ENCODE results near the gene NDFIP2. TPM values are rescaled to one million over a fixed set of nuclear protein-coding genes. Genes with fewer than 3 reads are reported as not detected.

NDFIP2 gene
- total and polyA plus RNA-seq, 3 experiments from 2014 or later = 5.6 to 102 (median 94.4) TPM

DNA sequence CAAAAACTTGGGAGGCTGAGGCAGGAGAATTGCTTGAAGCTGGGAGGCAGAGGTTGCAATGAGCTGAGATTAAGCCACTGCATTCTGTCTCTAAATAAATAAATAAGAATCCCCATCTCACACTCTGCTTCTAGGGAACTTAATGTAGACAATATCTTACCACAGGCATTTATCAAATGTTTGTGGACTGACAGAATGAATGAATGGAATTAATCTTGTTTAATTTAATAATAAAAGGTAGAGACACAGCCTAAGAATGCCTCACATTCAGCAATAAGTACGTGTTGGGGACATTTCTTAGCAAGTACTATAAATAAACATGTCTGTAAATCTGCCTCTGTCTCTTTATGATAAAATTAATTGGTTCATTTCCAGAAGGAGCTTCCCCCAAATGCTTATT, 38.7 kb upstream of the NDFIP2 start:
- H3K27me3 Mint-ChIP-seq = peaks cover 0 to 3% of the 10 kb centered on the region in 2 donors
- peaks cover 4 to 12% (median 11%) of the 10 kb centered on the region in 3 donors for H3K4me1 Mint-ChIP-seq
- Histone ChIP-seq H3K27ac (ENCODE audit: low read depth, low read length) (no peak overlapping the region), H3K9me3 (ENCODE audit: low read length) (no peaks in the 10 kb centered on the region), H3K36me3 (ENCODE audit: insufficient read depth, low read length) (no peaks in the 10 kb centered on the region), H3K4me3 (ENCODE audit: low read length) (no peak overlapping the region), H3K4me1 (ENCODE audit: insufficient read depth, low read length) (peaks cover 4% of the 10 kb centered on the region), H3K27me3 (ENCODE audit: insufficient read depth, low read length, poor library complexity, severe bottlenecking) (no peaks in the 10 kb centered on the region)
- DNase-seq = no peak
- ChIA-PET CTCF (no interaction called here), POLR2A (no interaction called here)
- no peaks in the 10 kb centered on the region for H3K36me3 Mint-ChIP-seq
- no peak overlapping the region for H3K4me3 Mint-ChIP-seq
- no peaks in the 10 kb centered on the region for H3K9me3 Mint-ChIP-seq
- H3K27ac Mint-ChIP-seq = peak overlapping the region in 1 of 8 donors; percentile 19

DNA sequence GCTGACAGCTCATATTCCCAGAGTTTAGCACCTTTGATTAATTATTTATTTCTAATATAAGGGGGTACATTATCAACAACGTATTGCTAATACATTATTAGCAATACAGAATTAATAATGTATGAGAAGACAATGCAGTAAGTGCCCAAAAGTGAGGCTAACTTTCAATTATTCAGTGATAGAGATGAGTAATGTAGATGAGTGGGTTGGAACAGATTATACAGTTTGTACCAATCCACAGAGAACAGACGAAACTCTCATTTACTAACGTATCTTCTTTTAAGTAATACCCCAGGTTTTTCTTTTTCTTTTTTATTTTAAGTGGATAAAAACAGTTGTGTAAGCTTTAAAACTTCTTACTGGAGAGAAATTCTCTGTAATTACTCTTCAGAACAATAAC, 38.2 kb upstream of the NDFIP2 start:
- Histone ChIP-seq H3K36me3 (ENCODE audit: insufficient read depth, low read length) (no peaks in the 10 kb centered on the region), H3K4me1 (ENCODE audit: insufficient read depth, low read length) (peaks cover 4% of the 10 kb centered on the region), H3K27me3 (ENCODE audit: insufficient read depth, low read length, poor library complexity, severe bottlenecking) (no peaks in the 10 kb centered on the region), H3K9me3 (ENCODE audit: low read length) (no peaks in the 10 kb centered on the region), H3K4me3 (ENCODE audit: low read length) (no peak overlapping the region), H3K27ac (ENCODE audit: low read depth, low read length) (no peak overlapping the region)
- ChIA-PET CTCF (no interaction called here), POLR2A (no interaction called here)
- no peaks in the 10 kb centered on the region for H3K36me3 Mint-ChIP-seq
- peaks cover 0 to 3% of the 10 kb centered on the region in 2 donors for H3K27me3 Mint-ChIP-seq
- H3K4me1 Mint-ChIP-seq = peaks cover 4 to 16% (median 12%) of the 10 kb centered on the region in 3 donors
- H3K4me3 Mint-ChIP-seq = no peak overlapping the region
- H3K9me3 Mint-ChIP-seq = no peaks in the 10 kb centered on the region
- DNase-seq = no peak
- no peak overlapping the region for H3K27ac Mint-ChIP-seq

DNA sequence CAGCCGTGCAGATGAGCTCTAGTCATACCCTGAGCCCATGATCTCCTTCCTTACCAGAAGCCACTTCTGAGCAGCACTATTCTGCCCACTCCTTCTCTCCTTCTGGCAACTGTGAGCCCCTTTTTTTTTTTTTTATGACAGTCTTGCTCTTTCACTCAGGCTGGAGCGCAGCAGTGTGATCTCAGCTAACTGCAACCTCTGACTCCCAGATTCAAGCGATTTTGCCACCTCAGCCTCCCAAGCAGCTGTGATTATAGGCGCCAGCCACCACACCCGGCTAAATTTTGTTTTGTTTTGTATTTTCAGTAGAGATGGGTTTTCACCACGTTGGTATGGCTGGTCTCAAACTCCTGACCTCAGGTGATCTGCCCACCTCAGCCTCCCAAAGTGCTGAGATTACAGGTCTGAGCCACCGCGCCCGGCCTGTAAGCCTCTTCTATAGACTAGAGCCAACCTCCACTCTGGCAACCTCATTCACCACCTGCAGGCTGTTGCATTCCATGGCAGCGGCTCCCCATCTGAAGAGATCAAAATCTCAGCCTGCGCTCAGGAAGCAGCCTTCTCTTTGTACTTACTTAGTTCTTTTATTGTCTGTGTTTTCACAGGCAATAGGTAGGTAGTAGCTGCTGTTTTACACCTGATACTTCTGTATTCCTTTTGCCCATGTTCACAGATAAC, 34.8 kb upstream of the NDFIP2 start:
- H3K27me3 Mint-ChIP-seq = no peaks in the 10 kb centered on the region
- no peaks in the 10 kb centered on the region for H3K9me3 Mint-ChIP-seq
- Histone ChIP-seq H3K27me3 (ENCODE audit: insufficient read depth, low read length, poor library complexity, severe bottlenecking) (no peaks in the 10 kb centered on the region), H3K36me3 (ENCODE audit: insufficient read depth, low read length) (no peaks in the 10 kb centered on the region), H3K4me3 (ENCODE audit: low read length) (no peak overlapping the region), H3K27ac (ENCODE audit: low read depth, low read length) (no peak overlapping the region), H3K4me1 (ENCODE audit: insufficient read depth, low read length) (peaks cover 22% of the 10 kb centered on the region), H3K9me3 (ENCODE audit: low read length) (no peaks in the 10 kb centered on the region)
- no peak overlapping the region for H3K4me3 Mint-ChIP-seq
- CTCF ChIA-PET = no interaction called here
- POLR2A ChIA-PET = no interaction called here
- no peaks in the 10 kb centered on the region for H3K36me3 Mint-ChIP-seq
- no peak overlapping the region for H3K27ac Mint-ChIP-seq
- H3K4me1 Mint-ChIP-seq = peaks cover 26 to 47% (median 42%) of the 10 kb centered on the region in 3 donors
- DNase-seq = no peak

DNA sequence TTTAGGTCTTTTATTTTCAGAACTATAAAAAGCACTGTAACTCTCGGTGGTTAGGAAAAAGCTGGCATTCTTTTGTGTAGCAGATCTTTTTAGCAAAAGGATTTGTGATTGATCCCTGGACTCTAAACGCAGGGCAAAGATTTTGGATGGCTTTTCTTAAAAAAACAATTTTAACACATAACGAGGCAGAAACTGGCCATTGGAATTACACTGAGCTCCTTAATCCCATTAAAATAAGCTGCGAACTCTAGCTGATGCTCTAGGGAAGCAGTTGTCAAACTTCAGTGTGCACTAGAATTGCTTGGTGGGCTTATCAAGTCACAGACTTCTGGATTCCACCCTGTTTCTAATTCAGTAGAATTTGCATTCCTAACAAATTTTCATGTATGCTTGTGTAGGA, 33.8 kb upstream of the NDFIP2 start:
- CTCF ChIA-PET = no interaction called here
- H3K9me3 ChIP-seq (ENCODE audit: low read length) = no peaks in the 10 kb centered on the region
- H3K27me3 ChIP-seq (ENCODE audit: insufficient read depth, low read length, poor library complexity, severe bottlenecking) = no peaks in the 10 kb centered on the region
- Mint-ChIP-seq H3K9me3 (no peaks in the 10 kb centered on the region), H3K36me3 (no peaks in the 10 kb centered on the region), H3K4me3 (no peak overlapping the region), H3K4me1 (peaks cover 35 to 58% (median 53%) of the 10 kb centered on the region in 3 donors), H3K27me3 (no peaks in the 10 kb centered on the region), H3K27ac (no peak overlapping the region)
- H3K36me3 ChIP-seq (ENCODE audit: insufficient read depth, low read length) = no peaks in the 10 kb centered on the region
- no peak for DNase-seq
- H3K27ac ChIP-seq (ENCODE audit: low read depth, low read length) = no peak overlapping the region
- POLR2A ChIA-PET = no interaction called here
- H3K4me1 ChIP-seq (ENCODE audit: insufficient read depth, low read length) = peaks cover 32% of the 10 kb centered on the region
- H3K4me3 ChIP-seq (ENCODE audit: low read length) = no peak overlapping the region

DNA sequence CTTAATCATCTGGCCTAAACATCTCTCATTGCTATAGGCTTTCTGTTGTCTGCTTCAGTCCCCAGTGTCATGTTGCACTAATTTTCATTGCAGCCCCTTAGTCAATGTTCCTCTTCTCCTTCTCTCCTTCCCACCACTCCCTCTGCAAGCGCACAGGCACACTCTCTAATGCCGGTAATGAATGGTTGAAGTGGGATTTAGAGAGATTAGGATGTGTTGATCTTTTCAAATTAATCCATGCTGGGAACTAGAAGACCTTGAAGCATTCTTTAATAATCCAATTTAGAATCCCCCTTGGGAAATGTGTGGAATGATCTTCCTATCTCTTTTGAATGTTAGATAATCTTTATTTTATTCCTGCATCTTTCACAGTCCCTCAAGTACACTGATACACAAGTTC, 33.2 kb upstream of the NDFIP2 start:
- no peaks in the 10 kb centered on the region for H3K9me3 ChIP-seq (ENCODE audit: low read length)
- ChIA-PET CTCF (no interaction called here), POLR2A (no interaction called here)
- peaks cover 35 to 63% (median 59%) of the 10 kb centered on the region in 3 donors for H3K4me1 Mint-ChIP-seq
- H3K27me3 ChIP-seq (ENCODE audit: insufficient read depth, low read length, poor library complexity, severe bottlenecking) = no peaks in the 10 kb centered on the region
- H3K36me3 ChIP-seq (ENCODE audit: insufficient read depth, low read length) = no peaks in the 10 kb centered on the region
- no peaks in the 10 kb centered on the region for H3K27me3 Mint-ChIP-seq
- no peak for DNase-seq
- no peak overlapping the region for H3K4me3 Mint-ChIP-seq
- peaks cover 38% of the 10 kb centered on the region for H3K4me1 ChIP-seq (ENCODE audit: insufficient read depth, low read length)
- no peak overlapping the region for H3K27ac ChIP-seq (ENCODE audit: low read depth, low read length)
- peak overlapping the region in 2 of 8 donors; percentile 4 to 39 for H3K27ac Mint-ChIP-seq
- no peak overlapping the region for H3K4me3 ChIP-seq (ENCODE audit: low read length)
- no peaks in the 10 kb centered on the region for H3K36me3 Mint-ChIP-seq
- H3K9me3 Mint-ChIP-seq = no peaks in the 10 kb centered on the region

DNA sequence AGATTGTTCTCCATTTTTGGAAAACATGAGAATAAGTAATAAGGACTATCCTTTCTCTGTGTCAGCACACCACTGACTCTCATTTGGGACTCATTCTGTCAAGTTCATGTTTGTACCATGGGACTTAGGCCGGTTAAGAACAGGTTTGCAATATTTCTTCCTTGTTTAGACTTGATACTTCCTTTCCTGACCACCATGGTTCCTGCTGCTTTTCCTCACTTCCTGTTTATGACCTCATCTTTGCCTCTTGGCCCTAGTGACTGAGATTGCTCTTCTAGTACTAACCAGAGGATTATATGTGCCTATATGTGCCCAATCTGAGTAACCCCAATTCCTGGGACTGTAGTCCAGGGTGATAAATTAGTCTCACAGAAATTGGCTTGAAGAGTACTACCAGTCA, 32.5 kb upstream of the NDFIP2 start:
- H3K4me3 Mint-ChIP-seq = peak overlapping the region in 2 of 7 donors; percentile 3 to 18

DNA sequence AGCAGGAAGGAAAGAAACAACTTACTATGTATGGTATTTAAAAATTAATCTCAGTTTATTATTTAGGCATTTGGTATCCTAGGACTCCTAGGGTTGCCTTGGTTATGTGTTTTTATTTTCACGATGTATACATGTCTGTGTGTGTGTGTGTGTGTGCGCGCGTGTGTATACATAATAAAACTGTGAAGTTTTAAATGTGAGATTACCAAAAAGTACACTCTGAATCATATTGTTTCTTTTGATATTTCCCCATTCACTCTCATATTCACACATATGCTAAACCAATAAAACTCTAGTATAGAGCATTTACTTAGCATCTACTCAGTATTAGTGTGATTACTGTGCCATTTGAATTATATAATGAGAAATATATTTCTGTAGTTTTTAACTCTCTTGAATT, 30.8 kb upstream of the NDFIP2 start:
- Histone ChIP-seq H3K4me3 (ENCODE audit: low read length) (no peak overlapping the region), H3K9me3 (ENCODE audit: low read length) (no peaks in the 10 kb centered on the region), H3K4me1 (ENCODE audit: insufficient read depth, low read length) (peaks cover 38% of the 10 kb centered on the region), H3K27ac (ENCODE audit: low read depth, low read length) (no peak overlapping the region), H3K36me3 (ENCODE audit: insufficient read depth, low read length) (no peaks in the 10 kb centered on the region), H3K27me3 (ENCODE audit: insufficient read depth, low read length, poor library complexity, severe bottlenecking) (no peaks in the 10 kb centered on the region)
- H3K27ac Mint-ChIP-seq = no peak overlapping the region
- H3K9me3 Mint-ChIP-seq = no peaks in the 10 kb centered on the region
- ChIA-PET POLR2A (no interaction called here), CTCF (no interaction called here)
- H3K4me3 Mint-ChIP-seq = no peak overlapping the region
- H3K27me3 Mint-ChIP-seq = no peaks in the 10 kb centered on the region
- peaks cover 35 to 69% (median 59%) of the 10 kb centered on the region in 3 donors for H3K4me1 Mint-ChIP-seq
- no peaks in the 10 kb centered on the region for H3K36me3 Mint-ChIP-seq
- DNase-seq = no peak

More for the DNA sequence above, 32.5 kb upstream of the NDFIP2 start:
- H3K27ac Mint-ChIP-seq = peak overlapping the region in 3 of 8 donors; percentile 5 to 47 (median 39)
- peaks cover 38% of the 10 kb centered on the region for H3K4me1 ChIP-seq (ENCODE audit: insufficient read depth, low read length)
- H3K27ac ChIP-seq (ENCODE audit: low read depth, low read length) = no peak overlapping the region
- H3K4me1 Mint-ChIP-seq = peaks cover 35 to 69% (median 59%) of the 10 kb centered on the region in 3 donors
- ChIA-PET POLR2A (no interaction called here), CTCF (no interaction called here)
- DNase-seq = no peak
- no peaks in the 10 kb centered on the region for H3K36me3 ChIP-seq (ENCODE audit: insufficient read depth, low read length)
- no peaks in the 10 kb centered on the region for H3K27me3 ChIP-seq (ENCODE audit: insufficient read depth, low read length, poor library complexity, severe bottlenecking)
- no peaks in the 10 kb centered on the region for H3K27me3 Mint-ChIP-seq
- H3K4me3 ChIP-seq (ENCODE audit: low read length) = no peak overlapping the region
- no peaks in the 10 kb centered on the region for H3K36me3 Mint-ChIP-seq
- H3K9me3 ChIP-seq (ENCODE audit: low read length) = no peaks in the 10 kb centered on the region
- H3K9me3 Mint-ChIP-seq = no peaks in the 10 kb centered on the region

DNA sequence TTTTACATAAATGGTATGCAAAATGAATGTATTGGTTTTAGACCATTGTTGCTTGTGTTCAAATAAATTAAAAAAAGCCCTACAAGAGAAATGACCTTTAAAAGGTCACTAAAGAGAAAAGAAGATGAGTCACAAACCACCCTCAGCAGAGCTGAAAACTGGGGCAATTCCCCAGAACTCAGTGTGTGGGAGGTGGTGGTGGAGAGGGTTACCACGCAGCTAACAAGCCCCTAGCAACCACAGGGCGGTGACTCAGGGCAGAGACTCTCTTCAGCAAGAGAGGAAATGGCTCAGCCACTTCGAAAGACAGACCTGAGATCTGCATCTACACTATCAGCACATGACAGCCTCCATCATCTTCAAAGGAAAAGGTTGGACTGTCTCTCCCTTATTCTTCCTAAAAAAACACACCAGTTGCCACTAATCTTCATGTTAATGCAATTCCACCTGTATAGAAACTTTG, 29.4 kb upstream of the NDFIP2 start:
- no peaks in the 10 kb centered on the region for H3K9me3 ChIP-seq (ENCODE audit: low read length)
- no peaks in the 10 kb centered on the region for H3K27me3 Mint-ChIP-seq
- H3K36me3 Mint-ChIP-seq = no peaks in the 10 kb centered on the region
- DNase-seq = peak; percentile 62 to 93 (median 77)
- H3K4me3 ChIP-seq (ENCODE audit: low read length) = no peak overlapping the region
- ChIA-PET POLR2A (no interaction called here), CTCF (interaction anchor here (1.1 to 1.6 kb wide), 2 partner anchors 30 to 46 kb away, joined by 4 read pairs; partner anchors contain the start of genes NDFIP2 and RBM26)
- H3K27me3 ChIP-seq (ENCODE audit: insufficient read depth, low read length, poor library complexity, severe bottlenecking) = no peaks in the 10 kb centered on the region
- peak overlapping the region in 7 of 8 donors; percentile 70 to 96 (median 91) for H3K27ac Mint-ChIP-seq
- H3K36me3 ChIP-seq (ENCODE audit: insufficient read depth, low read length) = no peaks in the 10 kb centered on the region
- H3K27ac ChIP-seq (ENCODE audit: low read depth, low read length) = no peak overlapping the region
- H3K9me3 Mint-ChIP-seq = no peaks in the 10 kb centered on the region
- peak overlapping the region in 6 of 7 donors; percentile 35 to 81 (median 52) for H3K4me3 Mint-ChIP-seq
- H3K4me1 ChIP-seq (ENCODE audit: insufficient read depth, low read length) = peaks cover 34% of the 10 kb centered on the region
- peaks cover 32 to 60% (median 49%) of the 10 kb centered on the region in 3 donors for H3K4me1 Mint-ChIP-seq
